ENCODE results near the gene FBXL14. TPM values are rescaled to one million over a fixed set of nuclear protein-coding genes. Genes with fewer than 3 reads are reported as not detected.

FBXL14 gene
- total RNA-seq, result 14.0 and 15.5 TPM in 2 replicates

GRCh38 chr12:1594261-1595025, at the start of gene FBXL14:
TSS of gene FBXL14 (minus strand) at chr12:1594581. CDS start at chr12:1594066, 515 bp downstream.

DNA sequence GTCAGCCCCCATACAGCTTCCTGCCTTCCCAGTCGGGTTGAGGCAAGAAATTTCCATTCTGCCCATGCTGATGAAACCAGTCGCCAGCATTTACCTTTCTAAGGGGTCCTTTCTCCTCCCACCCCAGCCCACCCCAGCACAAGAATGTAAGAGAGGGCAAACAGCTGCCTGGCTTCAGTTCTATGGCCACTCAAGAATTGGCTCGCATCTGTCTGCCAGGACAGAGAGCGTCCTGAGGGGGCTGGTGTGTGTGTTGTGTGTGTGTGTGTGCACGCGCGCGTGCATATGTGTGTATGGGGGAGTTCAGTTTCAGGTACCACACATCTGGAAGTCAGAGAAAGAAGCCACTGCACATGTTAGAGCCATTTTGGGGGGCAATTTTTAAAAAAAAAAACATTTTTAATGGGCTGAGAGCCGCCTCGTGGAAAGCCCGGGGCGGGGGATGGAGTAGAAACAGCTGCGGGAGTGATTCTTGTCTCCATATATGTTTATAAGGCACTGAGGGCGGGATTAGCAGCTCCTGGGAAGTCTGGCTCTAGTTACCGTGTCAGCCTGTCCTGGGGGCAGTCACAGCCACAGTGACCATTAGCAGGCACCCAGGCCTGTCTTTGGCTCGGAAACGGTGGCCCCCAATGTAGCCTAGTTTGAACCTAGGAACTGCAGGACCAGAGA, 34.4 kb upstream of the FBXL14 start, which contains the start of gene WNT5B:
TSS of gene WNT5B (plus strand) at position 566 of the 672 bp plus-strand sequence. CDS start 2,124 bp downstream, outside the sequence.

Other genes starting within 250 kb of the FBXL14 start
- 0.32 and 0.46 TPM in 2 replicates for gene WNT5B, start 34.6 kb upstream of the FBXL14 start, total RNA-seq
- gene ADIPOR2, start 96.5 kb upstream of the FBXL14 start, total RNA-seq, result 33.1 and 50.3 TPM in 2 replicates
- not detected in 2 replicates for gene LRTM2, start 226.0 kb upstream of the FBXL14 start, total RNA-seq